GM19025 (cell line): Measurements from ENCODE around the gene NFYB.
"Not testable (repeated sequence)": the region's sequence is repeated elsewhere in the genome, so short reads cannot be mapped to it uniquely, and the experiment has no call there.

ENCODE experiments used
- ATAC-seq: cut with Tn5 transposase; IDR thresholded peaks from one replicate; pipeline ENCODE4 v1.9.1; 2021; ENCODE audit warnings: mild to moderate bottlenecking, low read depth, moderate library complexity; ENCODE audit not compliant: unreplicated experiment

The NFYB gene

DNA sequence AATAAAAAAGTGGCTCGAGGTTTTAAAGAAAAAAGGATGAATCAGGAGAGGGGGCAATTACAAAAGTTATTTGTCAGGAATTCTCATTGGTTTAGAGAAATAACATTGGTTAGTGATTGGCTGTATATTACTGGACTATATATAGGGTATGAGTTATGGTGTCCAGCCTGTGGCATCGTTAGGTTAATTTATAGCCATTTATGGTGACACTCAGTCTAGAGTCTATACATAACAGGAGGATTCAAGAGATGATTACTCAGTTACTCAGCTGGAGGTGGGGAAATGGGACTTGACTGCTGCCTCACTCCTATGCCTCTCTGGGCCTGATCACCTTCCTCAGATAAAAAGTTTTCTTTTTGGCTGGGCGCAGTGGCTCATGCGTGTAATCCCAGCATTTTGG, 25.6 kb upstream of the NFYB start:
- ATAC-seq = no peak

DNA sequence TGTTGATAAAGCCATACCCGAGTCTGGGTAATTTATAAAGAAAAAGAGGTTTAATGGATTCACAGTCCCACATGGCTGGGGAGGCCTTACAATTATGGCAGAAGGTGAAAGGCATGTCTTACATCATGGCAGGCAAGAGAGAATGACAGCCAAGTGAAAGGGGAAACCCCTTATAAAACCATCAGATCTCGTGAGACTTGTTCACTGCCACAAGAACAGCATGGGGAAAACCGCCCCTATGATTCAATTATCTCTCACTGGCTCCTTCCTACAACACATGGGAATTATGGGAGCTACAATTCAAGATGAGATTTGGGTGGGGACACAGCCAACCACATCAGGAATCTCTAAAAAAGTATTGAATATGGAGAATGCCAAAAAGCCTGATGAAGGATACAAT, 25.0 kb upstream of the NFYB start:
- ATAC-seq = not testable (repeated sequence)

DNA sequence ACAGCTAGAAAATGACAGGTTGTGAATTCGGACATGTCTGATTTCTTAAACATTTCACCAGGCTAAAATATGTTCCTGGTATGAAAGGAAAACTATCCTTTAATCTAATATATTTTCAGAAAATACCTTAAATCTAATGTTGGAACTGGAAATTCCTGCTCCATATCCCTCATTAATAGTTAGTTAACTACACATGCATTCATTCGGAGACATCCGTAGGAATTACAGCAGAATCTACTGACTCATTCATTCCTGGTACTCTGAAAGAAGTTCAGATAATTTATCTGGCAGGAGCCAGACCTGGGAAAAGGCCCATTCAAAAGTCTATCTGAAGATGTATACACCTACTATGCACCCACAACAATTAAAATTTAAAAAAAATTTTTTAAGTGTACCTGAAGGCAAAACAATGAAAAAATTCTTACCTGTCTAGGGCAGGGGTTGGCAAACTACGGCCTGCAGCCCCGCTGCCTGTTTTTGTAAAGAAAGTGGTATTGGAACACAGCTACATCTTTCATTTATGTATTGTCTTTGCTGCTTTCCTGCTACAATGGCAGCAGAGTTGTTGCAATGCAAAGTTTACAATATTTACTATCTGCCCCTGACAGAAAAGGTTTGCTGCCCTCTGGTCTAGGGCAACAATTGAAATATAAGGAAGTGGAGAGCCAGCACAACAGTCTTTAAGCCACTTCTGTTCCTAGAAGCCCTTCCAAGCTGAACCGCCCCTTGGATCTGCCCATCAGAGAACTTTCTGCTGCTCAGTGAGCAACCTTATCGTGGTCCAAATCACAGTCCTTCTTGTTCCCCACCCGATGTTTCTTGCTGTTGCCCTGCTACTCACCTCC, 17.9 kb upstream of the NFYB start:
- no peak for ATAC-seq

DNA sequence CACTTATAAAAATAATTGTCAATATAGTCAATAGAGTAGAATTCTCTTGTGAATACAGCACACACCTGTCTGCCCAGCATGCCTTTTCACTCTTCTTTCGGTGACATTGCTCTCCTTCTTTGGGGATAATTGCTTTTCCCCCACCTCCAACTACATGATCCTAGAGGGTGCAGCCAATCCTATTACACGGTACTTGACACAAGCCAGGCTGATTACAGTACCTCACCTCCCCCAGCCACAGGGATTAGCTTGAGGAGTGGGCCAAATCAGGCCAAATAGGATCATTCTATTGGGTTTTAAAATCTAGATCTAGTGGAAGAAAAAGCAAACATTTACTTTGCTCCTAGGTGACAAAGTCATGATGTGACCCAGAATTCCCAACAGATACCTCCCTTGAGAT, 16.8 kb upstream of the NFYB start:
- ATAC-seq = no peak

DNA sequence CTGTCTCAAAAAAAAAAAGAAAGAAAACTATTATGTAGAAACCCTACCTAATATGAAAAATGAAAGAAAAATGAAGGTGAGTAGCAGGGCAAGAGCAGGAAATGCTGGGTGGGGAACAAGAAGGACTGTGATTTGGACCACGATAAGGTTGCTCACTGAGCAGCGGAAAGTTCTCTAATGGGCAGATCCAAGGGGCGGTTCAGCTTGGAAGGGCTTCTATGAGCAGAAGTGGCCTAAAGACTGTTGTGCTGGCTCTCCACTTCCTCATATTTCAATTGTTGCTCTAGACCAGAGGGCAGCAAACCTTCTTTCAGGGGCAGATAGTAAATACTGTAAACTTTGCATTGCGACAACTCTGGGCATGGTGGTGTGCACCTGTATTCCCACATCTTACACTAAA, 16.3 kb upstream of the NFYB start:
- no peak for ATAC-seq

DNA sequence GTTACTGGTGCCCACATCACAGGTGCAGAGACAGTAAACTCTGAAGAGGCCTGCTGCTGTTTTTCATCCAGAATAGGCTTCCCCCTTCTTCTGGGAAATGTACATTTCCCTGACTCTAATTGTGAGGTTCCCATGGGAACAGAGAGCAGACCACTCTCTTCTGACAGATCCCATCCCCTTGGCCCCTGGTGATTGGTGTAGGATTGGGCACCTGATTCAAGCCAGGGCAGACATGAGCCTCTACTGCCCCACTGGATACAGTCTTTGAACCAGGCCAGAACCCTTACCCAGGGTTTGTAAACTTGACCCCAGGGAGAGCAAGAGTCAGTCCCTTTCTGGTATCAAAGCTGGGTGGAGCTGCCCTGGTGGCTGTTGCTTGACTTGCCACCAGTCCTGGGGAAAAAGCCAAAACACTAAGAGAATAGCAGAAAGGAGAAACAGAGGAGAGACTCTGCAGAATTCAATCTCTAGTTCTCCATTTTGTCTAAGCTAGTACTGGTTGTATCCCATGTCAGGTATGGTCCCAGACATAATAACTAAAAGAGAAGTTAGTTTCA, 14.8 kb upstream of the NFYB start:
- no peak for ATAC-seq

DNA sequence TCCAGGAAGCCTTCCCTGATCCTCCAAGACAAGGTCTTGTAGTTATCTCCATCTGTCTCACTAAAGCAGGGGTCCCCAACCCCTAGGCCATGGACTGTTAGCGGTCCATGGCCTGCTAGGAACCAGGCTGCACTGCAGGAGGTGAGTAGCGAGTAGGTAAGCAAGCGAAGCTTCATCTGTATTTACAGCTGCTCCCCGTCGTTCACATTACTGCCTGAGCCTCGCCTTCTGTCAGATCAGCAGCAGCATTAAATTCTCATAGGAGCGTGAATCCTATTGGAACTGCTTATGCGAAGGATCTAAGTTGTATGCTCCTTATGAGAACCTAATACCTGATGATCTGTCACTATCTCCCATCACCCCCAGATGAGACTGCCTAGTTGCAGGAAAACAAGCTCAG, 12.4 kb upstream of the NFYB start:
- ATAC-seq = no peak

DNA sequence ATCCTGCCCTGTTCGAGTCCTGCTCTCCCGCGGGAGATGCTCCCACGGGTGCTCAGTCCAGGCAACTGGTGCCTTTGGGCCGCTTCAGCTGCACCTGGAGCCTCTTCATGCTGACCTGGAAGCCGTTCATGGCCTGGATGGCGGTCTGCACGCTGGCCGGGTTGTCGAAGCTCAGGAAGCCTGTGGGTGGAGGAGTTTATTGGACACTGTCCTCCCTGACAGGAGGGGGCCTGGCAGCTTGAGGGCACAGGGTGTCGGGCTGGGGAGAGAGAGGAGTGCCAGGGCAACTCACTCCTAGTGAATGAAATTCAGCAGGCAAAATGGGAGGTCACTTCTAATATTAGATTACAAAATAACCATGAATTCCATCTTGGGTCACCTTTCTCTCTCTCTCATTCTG, 9.3 kb upstream of the NFYB start:
- no peak for ATAC-seq

DNA sequence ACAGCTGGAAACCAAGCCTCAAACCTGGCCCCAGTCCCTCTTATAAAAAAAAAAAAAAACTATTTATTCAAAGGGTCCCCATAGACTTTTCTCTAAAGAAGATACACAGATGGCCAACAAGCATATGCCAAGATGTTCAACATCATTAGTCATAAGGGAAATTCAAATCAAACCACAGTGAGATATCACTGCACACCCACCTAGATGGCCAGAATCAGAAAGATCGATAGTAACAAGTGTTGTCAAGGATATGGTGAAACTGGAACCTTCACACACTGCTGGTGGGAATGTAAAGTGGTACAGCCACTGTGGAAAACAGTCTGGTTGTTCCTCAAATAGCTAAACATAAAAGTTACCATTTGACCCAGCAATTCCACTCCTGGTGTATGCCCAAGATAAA, 5.9 kb upstream of the NFYB start:
- ATAC-seq = no peak

DNA sequence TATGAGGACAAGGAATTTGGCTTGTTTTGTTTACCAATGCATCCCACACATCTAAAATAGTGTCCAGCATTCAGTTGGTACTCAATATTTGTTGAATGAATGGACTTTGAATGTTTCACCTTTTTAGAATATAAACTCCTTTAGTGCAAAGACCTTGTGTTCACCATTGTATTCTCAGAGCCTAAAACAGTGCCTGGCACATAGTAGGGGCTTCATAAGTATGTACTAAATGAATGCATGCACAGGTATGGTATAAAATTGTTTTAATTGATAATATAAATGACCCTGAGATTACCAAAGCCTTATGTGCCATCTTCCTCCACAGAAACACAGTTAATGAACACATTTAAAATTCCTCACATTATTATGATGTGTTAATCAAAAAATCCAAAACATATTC, 5.0 kb upstream of the NFYB start:
- ATAC-seq = no peak

DNA sequence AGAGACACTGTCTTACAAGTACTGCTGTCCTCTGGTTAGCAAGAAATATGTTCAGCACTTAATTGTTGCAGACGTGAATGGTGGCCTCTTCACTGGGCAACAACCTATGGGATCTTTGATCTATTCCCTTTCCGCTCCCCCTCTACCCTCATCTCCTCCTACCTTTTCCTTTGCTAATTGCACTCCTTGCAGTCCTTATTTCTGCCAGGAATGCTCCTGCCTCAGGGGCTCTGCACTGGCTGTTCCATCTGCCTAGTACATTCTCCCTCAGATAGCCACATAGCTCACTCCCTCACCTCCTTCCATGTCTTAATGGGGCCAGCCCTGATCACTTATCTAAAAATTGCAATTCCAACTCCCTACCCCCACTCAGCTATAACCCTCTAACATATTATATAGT, 4.5 kb upstream of the NFYB start:
- ATAC-seq = no peak

DNA sequence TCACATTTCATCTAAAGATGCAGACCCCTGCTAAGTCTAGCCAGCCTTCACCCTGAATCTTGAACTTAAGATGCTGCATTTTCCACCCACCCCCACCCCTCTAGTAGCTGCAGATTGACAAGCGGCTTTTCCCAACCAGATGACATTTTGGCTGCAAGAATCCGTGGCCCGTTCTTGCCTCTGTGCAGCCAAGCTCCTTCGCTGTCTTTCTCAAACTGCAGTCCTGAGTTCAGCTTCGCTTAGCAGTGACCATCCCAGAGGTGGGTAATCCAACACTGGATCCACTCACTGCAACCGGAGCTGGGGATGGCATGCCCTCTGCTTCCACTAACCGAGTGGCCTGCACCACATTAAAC, 765 bp upstream of the NFYB start:
- no peak for ATAC-seq

DNA sequence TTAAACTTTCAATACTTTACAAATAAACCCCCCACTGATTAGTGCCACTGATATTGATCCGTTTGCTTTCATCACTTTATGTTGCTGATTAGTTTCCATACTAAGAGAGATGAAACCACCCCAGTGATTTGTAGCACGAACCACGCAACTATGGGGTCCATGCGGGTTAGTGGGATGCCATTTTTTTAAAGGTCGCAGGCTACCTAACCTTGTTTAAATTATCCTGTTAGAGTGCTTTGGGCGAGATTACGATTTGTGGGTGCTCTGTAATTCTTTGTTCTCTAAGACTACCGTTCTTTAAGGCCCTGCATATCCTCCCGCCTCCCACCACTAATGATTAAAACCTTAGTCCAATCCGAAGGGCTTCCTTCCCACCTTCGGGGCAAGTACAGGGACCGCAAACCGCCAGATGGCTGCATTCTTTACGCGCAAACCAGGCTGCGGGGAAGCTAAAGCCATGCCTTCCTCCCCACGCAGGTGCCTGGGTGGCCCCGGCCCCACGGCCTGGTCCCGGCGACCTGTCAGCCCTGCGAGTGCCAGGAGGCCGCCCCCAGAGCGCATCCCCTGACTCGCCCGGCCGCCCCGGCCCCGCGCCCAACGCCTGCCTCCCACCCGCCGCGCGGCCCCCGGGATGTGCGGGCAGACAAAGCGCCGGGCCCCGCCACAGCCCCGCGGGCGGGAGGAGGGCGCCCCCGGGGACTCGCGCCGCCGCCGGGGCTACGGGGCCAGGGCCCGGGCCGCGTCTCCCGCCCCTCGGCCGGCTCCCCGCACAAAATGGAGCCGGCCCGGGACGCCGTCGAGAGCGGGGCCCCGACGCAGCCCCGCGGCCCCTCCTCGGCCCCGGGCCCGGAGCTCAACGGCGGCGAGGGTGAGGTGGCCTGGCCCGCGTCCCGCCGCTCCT, 759 bp downstream of the NFYB start:
- ATAC-seq = peak; percentile 34

DNA sequence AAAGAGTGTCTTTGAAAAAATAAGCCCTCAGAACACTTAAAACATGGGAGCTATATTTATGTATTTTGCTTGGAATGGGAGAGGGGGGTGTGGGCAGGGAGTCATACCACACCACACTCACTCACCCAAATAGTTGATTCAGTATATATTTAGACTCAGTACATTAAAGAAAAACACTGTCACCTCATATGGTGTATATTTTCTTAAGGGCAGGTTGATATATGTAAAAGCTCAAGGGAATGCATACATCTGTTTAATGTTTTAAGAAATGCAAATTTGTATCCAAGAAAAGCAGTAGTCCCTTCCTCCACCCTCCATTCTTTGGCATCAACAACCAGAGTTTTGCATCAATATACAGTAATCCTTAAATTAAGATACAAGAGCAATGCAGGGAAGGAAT, 1.4 kb downstream of the NFYB start:
- no peak for ATAC-seq

DNA sequence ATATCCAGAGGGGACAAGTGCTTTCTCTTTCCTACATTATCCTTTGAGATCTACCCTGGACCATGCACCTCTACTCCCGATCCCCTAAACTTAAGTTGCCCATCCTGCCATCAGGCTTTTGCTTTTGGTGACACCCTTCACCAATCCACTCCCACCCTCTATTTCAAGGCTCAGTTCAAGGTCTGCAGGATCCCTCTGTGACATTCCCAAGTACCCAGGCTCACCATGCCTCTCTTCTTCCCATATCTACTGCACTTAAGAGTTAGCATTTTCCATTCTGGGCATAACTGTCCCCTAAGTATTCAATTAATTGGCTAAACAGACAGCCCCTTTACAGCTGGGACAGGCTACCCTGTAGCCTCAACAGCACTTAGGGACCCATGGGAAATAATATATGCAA, 3.1 kb downstream of the NFYB start:
- no peak for ATAC-seq

DNA sequence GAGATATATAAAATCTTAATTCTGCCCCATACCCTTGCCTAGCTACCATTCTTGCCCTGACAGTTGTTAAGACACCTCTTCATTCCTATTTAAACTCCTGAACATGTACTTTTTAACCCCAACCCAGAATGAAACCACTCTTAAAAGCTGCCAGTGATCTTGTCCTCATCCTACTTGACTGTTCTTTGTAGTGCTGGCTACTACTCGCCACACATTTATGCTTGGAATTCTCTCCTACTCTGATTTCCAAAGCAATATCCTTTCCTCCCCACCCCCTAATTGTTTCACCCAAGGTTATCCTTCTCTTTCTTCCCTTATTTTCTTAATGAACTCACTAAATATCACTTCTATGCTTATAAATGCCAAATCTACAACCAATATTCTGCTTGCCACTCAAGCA, 4.1 kb downstream of the NFYB start:
- no peak for ATAC-seq

DNA sequence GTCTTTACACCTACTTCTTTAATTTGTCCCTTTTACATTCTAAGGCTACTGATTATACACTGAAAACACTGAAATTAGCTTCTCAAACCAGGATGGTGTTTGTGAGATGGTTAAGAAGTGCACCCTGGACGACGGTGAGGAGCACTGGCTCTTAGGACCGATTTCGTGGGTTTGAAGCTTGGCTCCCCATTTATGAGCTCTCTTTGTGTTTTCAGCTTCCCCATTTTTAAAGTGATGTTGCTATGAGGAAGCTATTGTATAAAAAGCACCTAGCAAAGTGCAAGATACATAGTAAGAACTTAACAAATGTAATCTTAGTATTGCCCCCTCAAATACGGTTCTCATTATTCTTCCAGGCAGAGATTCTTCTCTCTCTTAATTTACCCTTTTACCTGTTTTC, 4.7 kb downstream of the NFYB start:
- no peak for ATAC-seq

DNA sequence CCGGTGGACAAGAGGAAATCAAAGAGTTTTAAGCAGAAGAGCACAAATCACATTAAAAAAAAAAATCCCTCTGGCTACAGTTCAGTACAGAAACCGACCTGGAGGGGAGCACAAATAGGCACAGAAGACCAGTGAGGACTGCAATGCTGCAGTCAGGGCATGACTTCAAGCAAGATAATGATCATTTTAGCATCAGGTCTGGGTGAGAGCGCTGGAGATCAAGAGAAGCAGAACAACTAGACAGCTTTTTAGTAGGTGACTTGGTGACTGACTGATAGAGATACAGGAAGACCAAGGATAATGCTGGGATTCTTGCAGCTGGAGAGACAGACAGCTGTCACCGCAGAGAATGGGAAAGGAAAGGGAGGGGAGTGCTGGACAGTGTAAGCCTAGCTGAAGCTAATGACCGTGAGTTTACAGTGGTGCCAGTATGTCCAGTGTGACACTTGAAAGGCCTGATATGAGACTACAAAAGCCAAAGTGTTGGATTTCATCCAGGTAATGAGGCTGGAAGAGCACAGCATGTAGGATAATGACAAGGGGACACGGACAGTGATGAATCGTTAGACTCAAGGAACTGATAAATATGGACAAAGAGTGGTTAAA, 5.6 kb downstream of the NFYB start:
- no peak for ATAC-seq

DNA sequence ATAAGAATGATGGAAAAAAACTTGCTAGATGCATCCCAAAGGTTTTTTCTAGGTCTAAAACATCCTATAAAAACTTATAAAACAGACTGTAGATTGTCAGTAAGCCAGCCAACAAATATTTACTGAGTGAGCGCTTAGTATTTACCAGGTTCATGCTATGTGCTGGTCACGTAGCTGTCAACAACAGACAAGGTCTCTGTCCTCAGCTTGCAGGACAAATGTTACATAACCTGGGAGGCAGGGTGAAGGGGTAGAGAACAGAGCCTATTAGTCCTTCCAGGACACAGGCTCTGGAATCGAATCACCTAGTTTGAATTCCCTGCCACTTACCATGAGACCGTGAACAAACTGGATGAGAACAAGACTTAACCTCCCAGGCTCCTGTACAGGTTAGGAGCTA, 6.4 kb downstream of the NFYB start:
- no peak for ATAC-seq

DNA sequence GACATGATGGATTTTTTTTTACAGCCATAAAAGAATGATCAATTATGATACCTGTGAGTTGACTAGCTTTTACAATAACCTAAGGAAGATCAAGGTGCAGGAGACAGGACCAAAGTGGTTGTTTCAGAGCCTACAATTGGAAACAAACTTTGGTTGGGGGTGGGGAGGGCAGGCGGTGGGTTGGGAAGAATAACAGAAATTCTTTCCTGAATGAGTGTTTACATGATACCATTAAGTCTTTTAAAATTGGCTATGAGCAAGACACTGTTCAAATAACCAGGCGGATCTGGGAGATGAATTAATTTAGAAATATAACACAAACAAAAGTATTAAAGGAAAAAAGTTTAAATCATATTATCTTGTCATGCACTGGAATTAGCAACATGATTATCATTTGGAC, 7.2 kb downstream of the NFYB start:
- no peak for ATAC-seq

DNA sequence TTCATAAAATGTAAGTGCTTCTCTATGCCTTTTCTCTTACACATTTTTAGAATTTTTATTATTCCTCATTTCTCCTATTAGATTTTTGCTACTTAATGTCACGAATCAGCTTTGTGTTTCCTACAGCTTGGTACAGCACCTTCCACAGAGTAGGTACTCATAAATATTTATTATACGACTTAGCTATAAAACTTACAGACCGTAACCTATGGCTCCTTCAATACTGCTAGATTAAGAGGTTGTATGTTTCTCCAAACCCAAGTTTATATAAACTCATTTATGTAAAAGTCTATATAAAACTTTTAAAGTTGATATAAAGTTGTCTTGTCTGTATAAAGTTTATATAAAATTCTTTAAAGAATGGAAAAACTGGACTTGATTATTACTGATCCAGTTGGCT, 11.5 kb downstream of the NFYB start:
- no peak for ATAC-seq
